NCI-H446 (cell line): ENCODE data around the gene EHBP1.
"Not testable (repeated sequence)": the region's sequence is repeated elsewhere in the genome, so short reads cannot be mapped to it uniquely, and the experiment has no call there.

Experiments
- DNase-seq, 2 experiments: peaks; one replicate each; lab custom pipeline; 2025; lab: John Stamatoyannopoulos, UW

The EHBP1 gene

GRCh38 chr2:62736899-62737559 is 31.5 kb downstream of the EHBP1 start:
- DNase-seq: no peak

GRCh38 chr2:62738981-62739936 is 33.7 kb downstream of the EHBP1 start:
- no peak for DNase-seq

GRCh38 chr2:62740221-62740620 is 34.7 kb downstream of the EHBP1 start:
- no peak for DNase-seq

DNA sequence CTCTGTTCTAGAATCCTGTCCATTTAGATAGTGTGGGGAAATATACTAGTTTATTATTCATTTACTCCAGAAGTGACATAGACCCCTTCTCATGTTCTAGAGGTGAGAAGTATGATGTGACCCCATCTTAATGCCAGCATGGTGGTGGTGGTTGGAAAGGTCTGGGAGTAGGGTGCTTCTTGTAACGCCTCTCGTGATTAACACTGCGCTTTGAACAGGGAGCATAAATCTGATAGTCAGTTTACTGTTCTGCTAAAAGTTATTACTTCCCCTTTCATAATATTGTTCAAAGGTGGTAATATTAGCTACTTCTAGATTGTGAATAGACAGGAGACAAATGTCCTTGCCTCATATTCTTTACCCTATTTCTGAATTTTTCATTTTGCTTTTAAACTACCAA is 35.6 kb downstream of the EHBP1 start:
- no peak for DNase-seq

GRCh38 chr2:62741954-62742722 is 36.6 kb downstream of the EHBP1 start:
- DNase-seq: no peak

DNA sequence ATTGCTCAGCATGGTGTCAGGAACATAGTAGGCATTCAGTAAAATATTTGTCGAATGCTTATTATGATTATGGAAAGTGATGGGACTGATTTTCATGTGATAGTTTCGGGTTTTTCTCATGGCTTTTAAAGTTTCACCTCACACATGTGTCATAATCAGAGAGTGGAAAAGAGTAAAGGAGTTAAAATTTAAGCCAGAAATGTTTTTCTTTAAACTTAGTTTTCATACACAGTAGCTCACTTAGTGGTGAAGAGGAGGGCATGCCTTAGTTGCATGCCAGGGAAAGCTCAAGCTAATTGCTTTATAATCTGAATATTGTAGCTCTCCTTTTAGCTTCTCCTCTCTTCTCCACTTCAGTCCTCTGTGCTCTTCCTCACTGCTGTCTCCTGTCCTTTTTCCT is 38.0 kb downstream of the EHBP1 start:
- DNase-seq: no peak

GRCh38 chr2:62744603-62745002 is 39.1 kb downstream of the EHBP1 start:
- DNase-seq: no peak

DNA sequence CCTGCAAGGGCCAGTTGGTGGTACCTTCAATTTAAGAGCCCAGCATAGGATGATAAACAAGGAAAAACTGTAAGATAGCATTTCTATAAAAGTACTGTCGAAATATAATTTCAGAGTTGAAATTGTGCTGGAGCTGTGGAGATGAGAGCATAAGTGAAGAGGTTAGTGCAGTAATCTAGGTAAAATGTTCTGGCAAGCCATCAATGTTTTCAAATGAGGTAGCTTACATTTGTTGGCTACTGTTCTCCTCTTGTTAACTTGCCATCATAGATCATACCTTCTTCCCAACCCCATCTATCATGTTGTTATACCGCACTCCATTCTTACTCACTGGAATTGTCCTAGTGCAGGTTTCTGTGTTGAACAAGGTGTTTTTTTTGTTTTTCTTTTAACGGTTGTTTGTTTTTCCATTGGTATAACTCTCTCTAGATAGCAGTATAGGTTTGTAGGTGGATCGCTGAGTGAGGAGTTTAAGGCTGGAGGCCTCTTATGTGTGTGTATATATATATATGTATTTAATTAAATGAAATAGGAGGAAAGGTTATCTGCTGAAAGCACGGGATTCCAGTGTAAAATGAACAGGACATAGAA is 40.5 kb downstream of the EHBP1 start:
- DNase-seq: no peak

GRCh38 chr2:62747169-62747568 is 41.7 kb downstream of the EHBP1 start:
- no peak for DNase-seq

DNA sequence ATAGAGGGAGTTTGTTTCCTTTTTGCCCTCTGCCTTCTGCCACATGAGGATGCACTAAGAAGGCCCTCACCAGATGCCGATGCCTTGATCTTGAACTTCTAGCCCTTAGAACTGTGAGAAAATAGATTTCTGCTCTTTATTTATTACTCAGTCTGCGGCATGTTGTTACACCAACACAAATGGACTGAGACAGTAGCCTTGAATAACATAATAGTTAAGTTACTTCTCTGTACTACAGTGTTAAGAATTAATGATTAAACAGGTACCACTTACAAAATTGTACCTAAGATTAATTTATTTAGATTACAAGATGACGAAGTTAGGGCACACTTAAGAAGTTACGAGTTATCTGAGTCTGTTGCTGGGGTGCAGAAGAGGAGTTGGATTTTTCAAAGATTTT is 42.4 kb downstream of the EHBP1 start:
- DNase-seq: no peak

GRCh38 chr2:62749111-62749510 is 43.6 kb downstream of the EHBP1 start:
- DNase-seq: not testable (repeated sequence)

DNA sequence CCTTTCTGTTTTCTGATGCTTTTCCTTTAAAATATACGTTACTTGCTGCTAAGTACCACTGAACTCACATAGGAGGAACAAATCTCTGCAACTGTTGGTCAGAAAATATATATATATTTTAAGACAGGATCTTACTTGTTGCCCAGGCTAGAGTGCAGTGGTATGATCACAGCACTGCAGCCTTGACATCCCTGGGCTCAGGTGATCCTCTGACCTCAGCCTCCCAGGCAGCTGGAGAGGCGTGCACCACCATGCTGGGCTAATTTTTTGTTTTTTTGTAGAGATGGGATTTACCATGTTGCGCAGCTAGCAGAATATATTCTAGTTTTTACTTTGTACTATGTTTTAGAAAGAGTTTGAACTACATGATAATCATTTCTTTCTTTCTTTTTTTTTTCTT is 51.5 kb downstream of the EHBP1 start:
- no peak for DNase-seq

DNA sequence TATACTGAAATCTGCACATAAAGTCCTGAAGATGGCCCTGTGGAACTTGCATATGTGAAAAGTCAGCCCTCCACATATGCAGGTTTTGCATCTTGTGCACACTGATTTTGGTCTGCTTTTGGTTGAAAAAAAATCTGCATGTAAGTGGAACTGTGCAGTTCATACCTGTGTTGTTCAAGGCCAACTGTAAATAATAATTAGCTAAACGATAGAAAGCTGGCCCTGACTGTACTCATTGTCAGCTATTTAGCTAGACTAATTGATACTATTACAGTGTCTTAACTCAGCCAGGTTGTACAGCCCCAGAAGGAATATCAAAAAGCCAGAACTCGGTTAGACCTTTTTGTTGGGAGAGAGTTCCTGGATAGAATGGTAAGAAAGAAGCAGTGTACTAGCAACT is 54.5 kb downstream of the EHBP1 start:
- no peak for DNase-seq

- DNase-seq: no peak
Observed at GRCh38 chr2:62760555-62760954, 55.0 kb downstream of the EHBP1 start.

DNA sequence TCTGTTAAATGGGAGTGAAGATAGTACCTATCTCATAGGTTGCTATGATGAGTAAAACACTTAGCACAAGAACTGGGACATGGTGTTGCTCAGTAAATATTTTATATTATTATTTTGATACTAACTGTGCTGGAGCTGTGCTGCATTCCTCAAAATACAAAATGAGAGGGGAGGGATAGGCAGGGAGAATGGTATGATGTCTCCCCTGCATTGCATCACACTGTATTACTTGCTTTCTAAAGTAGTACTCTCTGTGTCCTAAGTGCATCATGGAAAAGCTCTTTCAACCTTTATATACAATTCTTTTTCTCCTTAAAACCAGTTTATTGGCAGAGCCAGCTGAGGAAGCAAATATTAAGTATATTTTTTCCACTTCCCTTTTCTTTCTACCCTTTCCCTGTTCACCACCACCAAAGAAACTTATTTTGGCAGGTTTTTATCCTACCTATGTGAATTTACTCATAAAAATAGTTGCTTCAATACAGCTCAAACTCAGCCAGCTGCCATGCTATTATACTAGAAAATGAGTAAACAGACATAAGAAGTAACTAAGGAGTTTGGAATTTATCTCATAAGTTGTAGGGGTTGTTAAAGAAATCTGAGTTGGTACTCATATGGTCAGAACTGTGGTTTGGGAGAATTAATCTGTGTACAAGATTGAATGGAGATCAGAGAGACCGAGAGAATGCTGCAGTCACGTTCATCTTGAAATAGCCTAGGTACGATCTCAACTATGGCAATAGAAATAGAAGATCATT is 60.3 kb downstream of the EHBP1 start:
- DNase-seq: no peak

- DNase-seq: no peak
Observed at GRCh38 chr2:62768615-62769014, 63.1 kb downstream of the EHBP1 start.

- no peak for DNase-seq
Observed at GRCh38 chr2:62770629-62771028, 65.1 kb downstream of the EHBP1 start.

GRCh38 chr2:62774555-62775366 is 69.2 kb downstream of the EHBP1 start:
- DNase-seq: peak; percentile 16 to 39

GRCh38 chr2:62775367-62775668 is 69.8 kb downstream of the EHBP1 start:
- DNase-seq: no peak

- no peak for DNase-seq
Observed at GRCh38 chr2:62783679-62784078, 78.2 kb downstream of the EHBP1 start.

GRCh38 chr2:62784341-62784740 is 78.8 kb downstream of the EHBP1 start:
- no peak for DNase-seq
